Activated naive CD8-positive, alpha-beta T cell treated with anti-CD3 and anti-CD28 coated beads for 36 hours (primary cell): ENCODE measurements around the gene TESK1. TPM values are rescaled to one million over a fixed set of nuclear protein-coding genes. Genes with fewer than 3 reads are reported as not detected.

Experiments used
- DNase-seq: peaks from one replicate; pipeline ENCODE4 v3.0.0; 2021
- H3K27ac Mint-ChIP-seq: one replicate; pipeline ENCODE4 v1.8.0; 2022; ENCODE audit warnings: mild to moderate bottlenecking, moderate library complexity, mixed read lengths
- H3K27me3 Mint-ChIP-seq: one replicate; pipeline ENCODE4 v1.8.0; 2022; ENCODE audit warnings: mild to moderate bottlenecking, mixed read lengths
- H3K36me3 Mint-ChIP-seq: one replicate; pipeline ENCODE4 v1.8.0; 2021; ENCODE audit warnings: mild to moderate bottlenecking, mixed read lengths
- H3K4me1 Mint-ChIP-seq: one replicate; pipeline ENCODE4 v1.8.0; 2021; ENCODE audit warnings: mixed read lengths
- H3K4me3 Mint-ChIP-seq: one replicate; pipeline ENCODE4 v1.8.0; 2022; ENCODE audit warnings: mild to moderate bottlenecking, moderate library complexity, mixed read lengths
- H3K9me3 Mint-ChIP-seq: one replicate; pipeline ENCODE4 v1.8.0; 2022; ENCODE audit warnings: mixed read lengths
- total RNA-seq, 2 experiments: library from RNA; stranded (reverse); gene quantifications; one replicate each; pipeline ENCODE4 v1.2.3, GENCODE V29; 2021

TESK1 gene
- total RNA-seq, 2 experiments from 2014 or later, result 24.9 to 26.0 TPM

GRCh38 chr9:35658137-35658967 is 53.3 kb downstream of the TESK1 start, which contains the start of gene CCDC107:
Gene CCDC107, plus strand, starts transcription at chr9:35658292. Its CDS starts 88 bp downstream, at chr9:35658380.
- peaks cover 3% of the 10 kb centered on the region for H3K9me3 Mint-ChIP-seq
- H3K36me3 Mint-ChIP-seq, result peaks cover 37% of the 10 kb centered on the region
- peak within 1 kb of the TSS; percentile 86 for H3K4me3 Mint-ChIP-seq
- peaks cover 4% of the 10 kb centered on the region for H3K27me3 Mint-ChIP-seq
- peaks cover 66% of the 10 kb centered on the region for H3K4me1 Mint-ChIP-seq
- H3K27ac Mint-ChIP-seq, result peak within 1 kb of the TSS; percentile 98
- peak; percentile 90 for DNase-seq

DNA sequence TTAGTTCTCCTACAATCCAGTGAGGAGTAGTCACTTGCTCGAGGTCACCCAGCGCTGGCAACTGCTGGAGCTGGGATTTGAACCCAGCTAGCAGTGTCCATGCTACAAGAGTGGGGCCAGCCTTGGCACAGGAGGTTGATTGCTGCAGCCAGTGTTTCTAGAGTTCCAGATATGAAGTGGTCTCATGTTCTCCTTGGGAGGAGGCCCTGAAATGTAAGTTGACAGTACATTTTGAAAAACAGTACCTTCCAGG is 53.8 kb downstream of the TESK1 start:
- peaks cover 38% of the 10 kb centered on the region for H3K36me3 Mint-ChIP-seq

DNA sequence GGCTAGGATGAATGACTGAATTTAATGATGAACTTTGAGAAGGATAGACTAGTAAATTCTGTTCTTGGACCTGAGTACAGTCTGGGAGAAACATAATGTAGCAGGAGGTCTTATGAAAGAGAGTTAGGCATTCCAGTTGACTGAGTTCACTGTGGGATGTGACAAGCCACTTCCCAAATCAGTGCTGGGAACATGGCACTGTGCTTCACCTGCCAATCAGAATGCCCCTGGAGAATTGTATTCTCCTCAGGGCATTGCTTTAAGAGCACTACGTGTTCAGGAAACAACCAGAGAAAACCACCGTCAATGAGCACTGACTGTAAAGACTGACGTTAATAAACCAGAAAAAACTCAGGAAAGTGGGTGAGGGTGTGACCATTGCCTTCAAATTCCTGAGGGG is 54.3 kb downstream of the TESK1 start:
- H3K36me3 Mint-ChIP-seq, result peaks cover 38% of the 10 kb centered on the region
- H3K4me1 Mint-ChIP-seq, result peaks cover 71% of the 10 kb centered on the region
- H3K27me3 Mint-ChIP-seq, result peaks cover 4% of the 10 kb centered on the region

More for the DNA sequence above, 53.8 kb downstream of the TESK1 start:
- Mint-ChIP-seq H3K27ac (peak overlapping the region; percentile 98), H3K4me3 (peak overlapping the region; percentile 86), H3K4me1 (peaks cover 70% of the 10 kb centered on the region), H3K27me3 (peaks cover 4% of the 10 kb centered on the region), H3K9me3 (peaks cover 3% of the 10 kb centered on the region)
- no peak for DNase-seq

More for the DNA sequence above, 54.3 kb downstream of the TESK1 start:
- Mint-ChIP-seq H3K4me3 (peak overlapping the region; percentile 86), H3K9me3 (peaks cover 3% of the 10 kb centered on the region), H3K27ac (peak overlapping the region; percentile 98)
- no peak for DNase-seq

Other genes starting within 250 kb of the TESK1 start
- 1 to 10 TPM; 2.2 to 2.4 TPM for gene RUSC2, start 115.2 kb upstream of the TESK1 start, total RNA-seq
- 10 to 100 TPM; 11.4 to 11.5 TPM for gene CD72, start 13.2 kb downstream of the TESK1 start, total RNA-seq
- gene SIT1, start 45.7 kb downstream of the TESK1 start, total RNA-seq, result 10 to 100 TPM; 67.7 to 69.4 TPM
- over 10,000 TPM in 1 of 2 experiments, 1,000 to 10,000 TPM in 1; 8,498 to 10,099 TPM for gene RMRP, start 52.8 kb downstream of the TESK1 start, total RNA-seq
- 1 to 10 TPM; 8.2 to 9.4 TPM for gene CCDC107, start 53.0 kb downstream of the TESK1 start, total RNA-seq
- gene ARHGEF39, start 59.9 kb downstream of the TESK1 start, total RNA-seq, result 10 to 100 TPM; 17.2 to 18.7 TPM
- 1 to 10 TPM; 1.5 to 2.7 TPM for gene CA9, start 68.7 kb downstream of the TESK1 start, total RNA-seq
- 1 to 10 TPM; 3.3 to 4.6 TPM for gene TPM2, start 84.7 kb downstream of the TESK1 start, total RNA-seq
- gene TLN1, start 126.9 kb downstream of the TESK1 start, total RNA-seq, result 100 to 1,000 TPM; 158 to 169 TPM
- 10 to 100 TPM; 23.7 to 24.5 TPM for gene CREB3, start 127.4 kb downstream of the TESK1 start, total RNA-seq
- 10 to 100 TPM; 22.6 to 24.2 TPM for gene GBA2, start 144.0 kb downstream of the TESK1 start, total RNA-seq
- 10 to 100 TPM; 12.7 to 13.4 TPM for gene RGP1, start 144.0 kb downstream of the TESK1 start, total RNA-seq
- under 1 TPM in 1 of 2 experiments, not detected in 1; 0.94 TPM for gene MSMP, start 149.0 kb downstream of the TESK1 start, total RNA-seq
- 1 to 10 TPM; 4.7 to 8.9 TPM for gene NPR2, start 186.3 kb downstream of the TESK1 start, total RNA-seq
- 1 to 10 TPM in 1 of 2 experiments, under 1 TPM in 1; 0.68 to 1.0 TPM for gene SPAG8, start 207.0 kb downstream of the TESK1 start, total RNA-seq
- gene HINT2, start 209.8 kb downstream of the TESK1 start, total RNA-seq, result 10 to 100 TPM; 65.0 to 70.1 TPM
- gene FAM221B, start 223.5 kb downstream of the TESK1 start, total RNA-seq, result not detected
- gene TMEM8B, start 224.0 kb downstream of the TESK1 start, total RNA-seq, result 1 to 10 TPM; 2.8 to 3.1 TPM